ENCODE measurements around the gene DECR2.

- TF ChIP-seq CTCF (conservative IDR thresholded peaks at IDR 0.05; ENCODE audit: low read depth, low read length) (no peak), EZH2 (IDR thresholded peaks at IDR 0.05; ENCODE audit: borderline replicate concordance, low read depth, low read length, poor library complexity, severe bottlenecking) (no peak)
Measured at GRCh38 chr16:455453-455852, 53.8 kb downstream of the DECR2 start.
